Activated CD8-positive, alpha-beta memory T cell treated with anti-CD3 and anti-CD28 coated beads, Interleukin-2, amount 50 U/mL, for 24 hours (primary cell): ENCODE data around the gene PPP3R2.
"Not testable (repeated sequence)": the region's sequence is repeated elsewhere in the genome, so short reads cannot be mapped to it uniquely, and the experiment has no call there.

Experiments used
- DNase-seq: peaks from one replicate; pipeline ENCODE4 v3.0.0-alpha.2; 2020; ENCODE audit errors: extremely low read depth

The PPP3R2 gene

DNA sequence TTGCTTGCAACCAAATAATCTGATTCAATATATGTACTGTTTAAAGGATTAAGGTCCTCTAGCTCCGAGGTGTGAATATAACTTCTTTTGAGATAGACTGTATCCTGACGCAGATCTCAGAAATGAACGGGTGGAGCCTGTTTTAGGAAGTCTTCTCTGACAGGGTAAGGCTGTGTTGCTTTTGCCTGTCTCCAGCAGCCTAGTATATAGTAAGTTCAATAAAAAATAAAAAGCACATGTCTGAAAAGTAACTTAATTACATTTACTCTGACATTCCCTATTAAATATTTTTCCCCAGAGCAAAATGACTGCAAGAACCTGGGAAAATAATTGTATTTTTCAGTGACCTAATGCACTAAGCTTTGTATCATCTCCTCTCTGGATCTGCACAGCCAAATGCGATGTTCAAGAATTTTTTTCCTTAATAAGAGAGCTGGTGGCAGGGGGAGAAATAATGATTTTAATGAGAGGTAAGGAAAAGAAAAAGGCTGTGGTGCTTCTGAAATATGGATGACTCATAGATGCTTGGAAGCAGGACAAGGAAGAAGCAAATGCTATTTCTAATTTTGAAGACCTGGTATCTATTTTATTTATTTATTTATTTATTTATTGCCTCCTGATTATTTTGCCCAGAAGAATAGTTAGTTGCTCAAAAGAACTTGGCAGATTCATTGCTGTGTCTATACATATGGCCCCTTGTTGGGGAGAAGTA, 7.3 kb downstream of the PPP3R2 start:
- DNase-seq, result no peak

DNA sequence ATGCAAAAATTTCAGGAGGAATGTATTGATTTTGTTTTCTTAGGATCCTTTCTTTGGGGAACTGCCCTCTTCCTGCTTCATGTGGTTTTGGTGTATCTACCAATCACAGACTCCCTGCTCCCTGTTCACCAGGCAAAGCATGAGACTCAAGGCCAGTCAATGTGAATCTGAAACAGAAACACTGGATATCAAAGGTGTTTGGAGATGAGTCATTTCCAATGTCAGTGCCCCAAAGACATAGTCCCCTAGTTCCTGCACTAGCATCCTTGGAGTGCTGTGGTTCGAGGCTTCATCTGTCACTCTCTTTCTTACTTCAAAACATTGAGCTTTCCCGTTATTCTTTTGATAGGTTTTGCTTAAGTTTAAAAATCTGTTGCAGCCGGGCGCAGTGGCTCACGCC, 8.1 kb downstream of the PPP3R2 start:
- DNase-seq, result no peak

- no peak for DNase-seq
Observed at GRCh38 chr9:101585740-101586139, 9.0 kb downstream of the PPP3R2 start.

- DNase-seq, result no peak
Observed at GRCh38 chr9:101582553-101582952, 12.2 kb downstream of the PPP3R2 start.

DNA sequence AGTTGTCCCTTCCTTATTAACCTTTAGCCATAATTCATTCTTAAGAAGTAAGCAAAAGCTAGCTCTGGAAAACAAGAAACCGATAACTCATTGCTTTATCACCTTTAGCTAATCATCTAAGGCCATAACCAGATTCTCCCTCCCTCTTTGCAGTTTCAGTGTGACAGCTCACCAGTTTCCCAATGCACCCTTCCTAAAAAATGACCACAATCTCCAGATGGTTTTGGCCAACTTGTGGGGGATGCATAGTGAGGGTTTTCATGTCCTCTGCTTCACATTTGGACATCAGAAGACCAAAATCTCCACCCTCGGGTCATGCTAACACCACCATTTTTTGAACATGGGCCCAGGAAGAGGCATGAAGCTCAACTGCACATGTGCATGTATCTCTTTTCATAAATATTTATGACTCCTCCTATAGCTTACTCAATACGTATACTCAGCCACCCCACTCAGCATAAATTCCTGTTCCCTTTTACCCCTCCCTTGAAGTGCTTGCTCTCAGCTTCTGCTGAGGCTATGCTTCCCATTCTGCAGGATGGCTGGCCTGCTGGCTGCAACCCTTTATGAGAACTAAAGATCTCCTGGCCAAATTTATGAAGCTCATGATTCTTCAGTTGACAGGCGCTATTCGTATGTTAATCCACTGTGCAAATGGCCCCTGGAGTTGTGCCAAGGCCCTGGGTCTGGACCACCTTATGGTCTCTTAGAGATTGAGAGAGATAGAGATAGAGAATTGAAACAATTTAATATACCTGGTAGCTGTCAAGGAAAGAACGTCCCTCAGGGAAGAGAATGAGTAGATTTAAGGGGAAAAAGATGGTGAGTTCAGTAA, 14.8 kb downstream of the PPP3R2 start:
- no peak for DNase-seq

- no peak for DNase-seq
Observed at GRCh38 chr9:101578378-101578777, 16.4 kb downstream of the PPP3R2 start.

GRCh38 chr9:101574731-101575333, 19.9 kb downstream of the PPP3R2 start:
- no peak for DNase-seq

GRCh38 chr9:101572316-101572715, 22.5 kb downstream of the PPP3R2 start:
- no peak for DNase-seq

DNA sequence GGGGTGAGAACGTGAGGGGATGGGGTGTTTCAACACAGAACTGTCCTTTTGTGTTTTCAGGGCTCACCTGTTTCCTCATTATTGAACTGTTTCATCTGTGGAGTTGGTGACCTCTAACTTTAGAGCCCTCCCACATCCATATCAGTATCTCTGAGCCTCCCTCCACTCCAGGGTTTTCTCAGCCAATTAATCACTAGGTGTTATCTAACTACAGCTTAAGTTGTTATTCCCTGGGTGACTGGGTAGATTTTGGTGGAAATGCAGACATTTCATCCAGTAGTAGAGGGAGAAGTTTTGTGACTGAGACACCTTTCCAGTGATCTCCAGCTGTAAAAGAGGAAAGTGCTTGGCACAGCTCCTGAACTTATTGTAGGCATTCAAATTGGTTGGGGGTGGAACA, 23.7 kb downstream of the PPP3R2 start:
- DNase-seq, result no peak

DNA sequence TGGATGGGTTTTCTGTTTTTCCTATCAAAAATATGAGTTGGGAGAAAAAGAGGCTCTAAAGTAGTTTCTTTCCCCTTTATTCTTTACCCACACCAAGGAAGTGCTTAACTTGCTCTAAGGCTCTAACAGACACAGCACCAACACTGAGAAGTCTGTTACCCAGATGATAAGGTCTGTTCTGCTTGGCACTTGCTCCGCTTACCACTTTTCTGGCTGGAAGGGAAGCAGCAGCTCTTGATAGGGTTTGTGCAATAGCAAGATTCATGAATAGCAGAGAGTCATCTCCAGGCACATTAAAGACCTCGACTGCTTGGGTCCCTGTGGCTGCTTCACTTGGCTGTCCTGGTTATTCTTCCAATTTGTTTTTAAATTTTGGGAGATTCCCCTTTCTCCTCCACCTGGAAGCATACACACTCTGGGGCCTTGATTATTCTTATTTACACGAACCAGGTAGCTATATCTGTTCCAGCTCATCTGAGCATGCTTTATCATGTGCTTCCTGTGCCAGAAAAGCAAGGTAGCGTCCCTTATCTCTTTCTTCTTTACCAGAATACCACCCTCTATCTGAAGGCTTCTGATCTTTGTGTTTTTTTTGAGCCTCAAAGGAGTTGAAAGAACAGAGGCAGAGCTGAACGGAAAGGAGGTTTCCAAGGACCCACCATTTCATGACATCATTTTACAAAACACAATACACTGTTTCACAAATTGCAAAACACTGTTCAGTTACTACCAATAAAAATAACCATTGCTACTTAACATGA, 24.8 kb downstream of the PPP3R2 start:
- no peak for DNase-seq

DNA sequence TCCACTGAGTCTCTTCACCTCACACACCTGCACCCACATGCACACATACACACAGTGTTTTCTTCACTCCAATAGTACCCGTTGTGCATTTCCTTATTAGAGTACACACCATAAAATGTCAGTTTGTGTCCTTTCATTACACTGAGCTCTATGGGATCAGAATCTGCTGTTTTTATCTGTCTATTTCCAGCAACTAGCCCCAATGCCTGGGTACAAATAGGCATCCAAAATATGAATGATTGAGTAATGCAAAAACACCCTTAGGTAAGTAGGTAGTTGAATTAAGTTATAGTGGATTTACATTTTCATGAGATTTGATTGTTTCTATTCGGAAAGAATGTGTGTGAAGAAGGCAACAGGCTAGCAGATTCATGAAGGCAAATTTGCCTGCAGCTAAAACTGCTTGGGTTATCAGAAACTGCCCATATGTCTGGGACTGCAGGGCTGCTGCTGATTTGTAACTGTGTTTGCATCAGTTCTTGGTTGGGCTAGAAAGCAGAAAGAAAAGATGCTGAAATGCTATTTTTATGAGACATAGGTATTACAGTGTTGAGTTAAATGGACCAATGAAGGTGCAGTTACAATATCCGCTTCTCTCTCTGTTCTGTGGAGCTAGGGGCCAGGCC, 26.9 kb downstream of the PPP3R2 start:
- DNase-seq, result no peak

- DNase-seq, result no peak
Observed at GRCh38 chr9:101566904-101567724, 27.7 kb downstream of the PPP3R2 start.

DNA sequence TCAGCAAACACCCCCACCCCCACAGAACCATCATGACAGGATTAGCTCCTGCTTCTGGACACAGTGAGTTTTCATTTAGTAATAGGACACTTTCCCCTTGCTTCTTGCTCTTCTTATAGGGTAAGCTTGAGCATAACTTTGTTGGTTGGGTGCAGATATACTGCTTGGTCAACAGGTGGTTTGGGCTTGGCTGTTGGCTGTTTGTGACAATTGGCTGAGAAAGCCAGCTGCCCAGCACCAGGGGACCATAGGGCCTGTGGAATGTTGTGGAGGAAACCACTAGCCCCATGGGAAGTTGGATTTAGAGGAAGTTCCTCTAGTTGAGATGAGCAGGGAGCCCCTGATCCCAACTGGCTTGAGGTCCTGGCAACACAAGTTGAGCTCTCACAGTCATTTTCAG, 30.5 kb downstream of the PPP3R2 start:
- DNase-seq, result no peak

DNA sequence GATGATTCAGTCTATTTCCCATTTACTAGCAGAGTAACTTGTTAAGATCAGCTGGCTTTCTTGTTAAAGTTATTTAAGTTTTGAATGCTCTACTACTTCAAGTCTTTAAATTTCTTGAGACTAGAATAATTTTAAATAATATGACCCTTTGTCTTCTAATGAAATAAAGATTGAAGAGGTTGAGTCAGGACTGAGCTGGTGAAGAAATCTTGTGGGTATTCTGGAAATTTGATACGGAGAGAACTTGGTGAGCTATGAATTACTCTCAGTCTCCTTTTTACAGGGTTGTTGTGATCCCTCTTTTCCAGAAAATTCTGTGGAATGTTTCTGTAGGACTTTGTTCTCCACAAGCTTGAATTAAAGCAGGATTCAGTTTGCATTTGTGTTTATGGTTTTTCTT, 31.8 kb downstream of the PPP3R2 start:
- no peak for DNase-seq

- DNase-seq, result no peak
Observed at GRCh38 chr9:101561740-101562139, 33.0 kb downstream of the PPP3R2 start.

GRCh38 chr9:101549472-101550098, 45.2 kb downstream of the PPP3R2 start:
- DNase-seq, result not testable (repeated sequence)

DNA sequence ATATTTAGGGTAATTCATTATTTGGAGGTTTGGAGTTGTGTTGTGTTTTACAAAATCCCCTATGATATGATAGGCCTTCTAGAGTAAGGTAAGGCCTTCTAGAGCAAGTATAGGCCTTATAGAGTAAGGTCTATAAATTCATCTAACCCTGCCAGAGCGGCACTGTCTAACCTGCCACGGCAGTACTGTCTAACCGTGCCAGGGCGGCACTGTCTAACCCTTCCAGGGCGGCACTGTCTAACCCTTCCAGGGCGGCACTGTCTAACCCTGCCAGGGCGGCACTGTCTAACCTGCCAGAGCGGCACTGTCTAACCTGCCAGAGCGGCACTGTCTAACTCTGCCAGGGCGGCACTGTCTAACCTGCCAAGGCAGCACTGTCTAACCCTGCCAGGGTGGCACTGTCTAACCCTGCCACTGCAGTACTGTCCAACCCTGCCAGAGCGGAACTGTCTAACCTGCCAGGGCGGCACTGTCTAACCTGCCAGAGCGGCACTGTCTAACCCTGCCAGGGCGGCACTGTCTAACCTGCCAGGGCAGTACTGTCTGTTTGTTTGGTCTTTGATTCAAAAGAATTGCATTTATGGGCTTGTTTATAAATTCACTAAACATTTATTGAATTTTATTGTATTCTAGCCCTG, 51.6 kb downstream of the PPP3R2 start:
- no peak for DNase-seq
